Cardiac septum (tissue), 1 donor: ENCODE data around the gene SF3B6. TPM values are rescaled to one million over a fixed set of nuclear protein-coding genes. Genes with fewer than 3 reads are reported as not detected.
"Not testable (repeated sequence)": the region's sequence is repeated elsewhere in the genome, so short reads cannot be mapped to it uniquely, and the experiment has no call there.

Experiments
- DNase-seq: peaks from one replicate; pipeline ENCODE4 v3.0.0-alpha.2; 2020; ENCODE audit warnings: low spot score
- intact Hi-C: fragments of 100-400 bp; cut with DNase I; formaldehyde crosslinking; loops from one replicate; pipeline ENCODE4 v1.14.0; 2022
- long read RNA-seq: library from polyadenylated mRNA; unstranded; transcript quantifications from one replicate; pipeline ENCODE4 v2.0.0, GENCODE V29; 2021
- total RNA-seq: library from RNA; stranded (reverse); fragmentation: NEBNext Ultra II Directional; extraction: Animal tissue kit (Norgen Biotek cat#: 25700); gene quantifications from one replicate; pipeline ENCODE4 v1.2.1, GENCODE V29; 2021
- donor health status: DM: no; HTN: no; CAD: no.

SF3B6 gene
- 53.1 TPM for total RNA-seq
- long read RNA-seq, transcript SF3B6-201 (4 exons, 770 nt) = major isoform, 46 of 51 reads
- long read RNA-seq, partial matches to known transcripts = 3 of 51 reads
- long read RNA-seq, other reads (novel, unspliced or antisense) = 2 of 51 reads

DNA sequence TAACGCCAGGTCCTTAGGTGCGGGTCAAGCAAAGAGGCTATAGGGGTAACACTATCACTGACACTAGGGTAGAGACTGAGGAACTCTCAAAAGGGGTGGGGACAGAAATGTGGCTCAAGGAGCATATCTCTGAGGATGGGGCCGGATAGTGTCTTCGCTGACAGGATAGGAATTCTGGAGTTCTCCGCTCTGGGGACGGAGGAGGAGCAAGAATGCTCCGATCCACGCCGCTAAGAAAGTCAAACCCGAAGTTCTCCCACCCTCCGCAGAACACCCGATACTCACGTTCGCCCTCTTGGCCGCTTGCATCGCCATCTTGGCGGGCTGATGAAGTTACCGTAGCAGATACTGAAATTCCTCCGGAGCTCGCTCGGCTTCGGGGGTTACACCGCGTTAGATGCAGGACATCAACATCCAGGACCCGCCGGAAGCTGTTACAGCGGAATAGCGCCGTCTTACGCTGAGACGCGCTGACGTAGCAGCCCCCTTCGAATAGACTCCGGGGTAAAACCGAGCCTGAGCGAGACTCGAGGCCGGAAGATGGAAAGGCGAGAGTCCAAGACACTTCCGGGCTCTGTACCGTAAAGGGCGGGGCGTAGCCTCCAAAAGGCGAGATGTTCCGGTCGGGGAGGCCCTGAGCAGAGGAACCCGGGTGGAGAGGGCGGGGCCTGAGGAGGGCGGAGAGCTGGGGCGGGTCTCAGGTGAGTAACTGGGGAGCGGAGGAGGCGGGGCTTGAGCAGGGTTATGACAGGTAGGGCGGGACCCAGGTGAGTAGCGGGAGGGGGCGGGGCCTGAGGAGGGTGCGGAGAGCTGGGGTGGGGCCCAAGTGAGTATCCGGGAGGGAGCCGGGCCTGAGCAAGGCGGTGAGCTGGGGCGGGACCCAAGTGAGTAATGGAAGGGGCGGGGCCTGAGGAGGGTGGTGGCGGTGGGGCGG is at the start of gene SF3B6:
Gene SF3B6 (minus strand): TSS at position 412 of the 934 bp plus-strand sequence. CDS start 97 bp downstream, at position 315.
- intact Hi-C loops = loop anchor here (2.0 kb wide), 2 partner anchors 47 to 149 kb away; partner anchors contain the start of genes ATAD2B, FAM228B and PFN4
- DNase-seq = peak; percentile 100

DNA sequence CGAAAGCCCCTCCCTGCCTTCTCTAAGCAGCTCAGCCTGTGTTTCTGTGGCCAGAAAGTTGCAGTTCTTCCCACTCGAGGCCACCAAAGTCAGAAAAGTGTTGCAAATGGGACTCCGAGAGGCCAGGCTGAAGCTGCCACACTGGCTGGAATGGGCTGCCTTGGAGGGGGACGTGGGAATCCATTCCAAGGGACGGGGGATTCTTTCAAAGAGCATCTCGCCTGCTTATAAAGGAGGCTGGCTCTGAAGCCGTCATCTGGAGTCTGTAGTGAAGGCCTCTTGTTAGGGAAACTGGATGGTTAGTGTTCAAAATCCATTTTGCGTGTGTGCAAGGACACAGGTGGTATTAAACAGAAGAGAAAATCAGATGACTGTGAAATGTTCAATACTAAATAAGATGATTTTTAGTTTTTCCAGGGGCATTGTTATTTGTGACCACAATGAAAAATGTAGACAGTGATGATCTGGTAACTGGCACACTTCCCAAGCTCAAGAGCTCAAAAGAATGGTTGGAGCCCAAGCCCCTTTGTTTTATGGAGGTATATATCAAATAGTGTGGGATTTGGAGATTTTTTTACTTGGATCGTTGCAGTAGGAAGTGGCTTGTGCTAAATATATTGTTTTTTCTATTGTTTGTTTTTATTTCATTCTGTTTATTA is 47.9 kb upstream of the SF3B6 start:
- no peak for DNase-seq
- intact Hi-C loops = loop anchor here (2.0 to 5.0 kb wide), 3 partner anchors 39 to 182 kb away; partner anchors contain the start of genes SF3B6, TP53I3 and UBXN2A

DNA sequence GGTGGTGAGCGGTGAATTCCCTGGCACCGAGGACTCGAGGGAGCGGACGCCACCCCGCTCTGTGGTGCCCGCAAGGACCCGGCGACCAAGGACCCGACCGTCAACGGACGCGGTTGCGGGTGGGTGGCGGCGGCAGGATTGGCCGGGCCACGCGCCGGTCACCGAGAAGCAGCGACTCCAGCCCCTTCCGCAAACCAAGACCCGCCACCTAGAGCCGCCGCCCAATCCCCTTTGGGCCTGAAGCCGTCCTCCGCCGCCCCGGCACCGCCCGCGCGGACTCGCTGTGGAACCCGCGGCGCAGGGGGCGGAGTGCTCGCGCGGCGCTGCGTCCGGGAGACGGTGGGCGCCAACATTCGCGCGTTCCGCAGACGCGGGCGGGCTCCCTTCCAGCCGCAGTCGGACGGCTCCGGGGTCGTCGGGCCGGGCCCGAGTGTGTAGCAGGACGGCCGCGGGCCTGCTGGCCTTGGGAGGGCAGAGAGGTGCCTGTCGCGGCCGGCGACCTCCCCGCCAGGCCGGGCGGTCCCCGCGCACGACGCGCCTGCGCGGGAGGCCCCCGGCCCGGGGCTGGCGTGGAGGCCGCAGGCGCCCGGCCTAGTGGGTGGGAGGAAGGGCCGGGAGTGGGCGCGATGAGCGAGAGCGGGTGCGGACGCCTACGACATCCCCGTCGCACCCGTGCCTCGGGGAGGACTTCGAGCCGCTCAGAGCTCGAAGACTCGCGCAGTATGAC is 47.2 kb upstream of the SF3B6 start, which contains the start of the genes FAM228B and PFN4:
Gene FAM228B (plus strand): TSS at position 275 of the 727 bp plus-strand sequence. CDS start 893 bp downstream, outside the sequence.
Gene PFN4 (minus strand): TSS at position 140 of the 727 bp plus-strand sequence. CDS start 799 bp downstream, outside the sequence.
- peak; percentile 96 for DNase-seq
- intact Hi-C loops = loop anchor here (2.0 to 5.0 kb wide), 3 partner anchors 39 to 181 kb away; partner anchors contain the start of genes SF3B6, TP53I3 and UBXN2A

DNA sequence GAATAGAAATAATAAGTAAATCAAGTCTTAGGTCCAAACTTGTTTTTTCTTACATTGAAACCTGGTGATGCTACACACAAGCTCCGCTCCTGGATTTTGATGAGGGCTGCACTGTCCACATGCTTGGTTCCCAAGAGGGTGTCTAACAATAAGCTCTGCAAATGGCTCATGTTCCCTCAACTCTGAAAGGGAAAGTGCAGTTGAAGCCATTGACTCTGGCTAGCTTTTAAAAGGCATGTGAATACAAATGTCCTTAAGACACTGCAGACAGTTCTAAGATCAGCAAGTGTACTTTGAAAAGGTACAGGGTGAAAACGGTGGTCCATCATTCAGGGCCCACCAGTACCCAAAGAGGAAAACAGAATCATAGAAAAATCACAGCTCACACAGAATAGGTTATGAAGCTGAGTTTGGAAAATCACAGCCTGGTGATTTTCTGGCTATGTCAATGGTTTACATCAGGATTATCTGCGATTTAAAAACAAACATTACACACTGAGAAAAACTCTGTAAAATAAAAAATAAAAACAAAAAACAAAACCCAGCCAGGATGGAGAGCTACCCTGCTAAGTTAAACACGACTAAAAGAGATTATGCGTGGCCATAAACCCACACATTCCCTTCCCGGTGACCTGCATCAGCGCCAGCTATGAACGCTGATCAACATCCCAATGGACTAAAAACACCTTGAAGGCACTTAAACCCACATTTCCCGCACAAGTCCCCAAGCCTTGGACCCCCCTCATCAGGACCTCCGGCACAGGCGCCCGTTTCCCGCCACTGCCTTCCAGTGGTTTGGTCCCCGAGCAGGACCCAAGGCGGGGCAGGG is 46.5 kb upstream of the SF3B6 start:
- DNase-seq = no peak
- intact Hi-C loops = loop anchor here (2.0 to 5.0 kb wide), 3 partner anchors 38 to 180 kb away; partner anchors contain the start of genes SF3B6, TP53I3 and UBXN2A

DNA sequence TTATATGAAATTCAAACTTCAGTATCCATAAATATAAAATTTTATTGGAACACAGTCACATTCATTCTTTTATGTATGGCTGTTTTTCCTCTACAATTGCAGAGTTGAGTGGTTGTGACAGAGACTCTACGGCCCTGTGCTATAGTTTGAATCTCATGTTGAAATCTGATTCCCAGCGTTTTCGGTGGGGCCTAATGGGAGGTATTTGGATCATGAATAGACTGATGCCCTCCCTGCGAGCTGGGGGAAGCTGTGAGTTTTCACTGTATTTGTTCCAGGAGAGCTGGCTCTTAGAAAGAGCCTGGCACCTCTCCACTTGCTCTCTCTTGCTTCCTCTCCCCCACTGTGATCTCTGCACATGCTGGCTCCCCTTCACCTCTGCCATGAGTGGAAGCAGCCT is 45.3 kb upstream of the SF3B6 start:
- intact Hi-C loops = loop anchor here (5.0 kb wide), 1 partner anchor 179 kb away; the partner anchor contains the start of gene UBXN2A
- no peak for DNase-seq

DNA sequence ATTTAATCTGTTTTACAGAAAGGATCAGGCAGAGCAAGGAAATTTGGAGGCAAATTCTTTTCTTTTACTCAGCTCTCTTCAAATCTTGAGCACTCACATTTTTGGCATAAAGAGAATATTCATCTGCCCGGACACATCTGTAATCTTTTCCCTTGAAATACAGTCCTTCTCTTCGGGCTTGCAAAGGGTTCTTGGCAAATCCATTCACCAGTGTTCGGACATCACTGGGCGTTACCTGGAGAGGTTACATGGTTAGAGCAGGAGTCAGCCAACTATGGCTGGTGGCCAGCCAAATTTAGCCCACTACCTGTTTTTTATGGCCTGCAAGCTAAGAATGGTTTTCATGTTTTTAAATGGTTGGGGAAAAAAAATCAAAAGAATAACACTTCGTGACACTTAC is 44.9 kb upstream of the SF3B6 start:
- intact Hi-C loops = loop anchor here (5.0 kb wide), 1 partner anchor 179 kb away; the partner anchor contains the start of gene UBXN2A

GRCh38 chr2:24117902-24118301 is 41.8 kb upstream of the SF3B6 start:
- intact Hi-C loops = no loop called here
- no peak for DNase-seq

More for the DNA sequence above, 44.9 kb upstream of the SF3B6 start:
- DNase-seq = no peak

DNA sequence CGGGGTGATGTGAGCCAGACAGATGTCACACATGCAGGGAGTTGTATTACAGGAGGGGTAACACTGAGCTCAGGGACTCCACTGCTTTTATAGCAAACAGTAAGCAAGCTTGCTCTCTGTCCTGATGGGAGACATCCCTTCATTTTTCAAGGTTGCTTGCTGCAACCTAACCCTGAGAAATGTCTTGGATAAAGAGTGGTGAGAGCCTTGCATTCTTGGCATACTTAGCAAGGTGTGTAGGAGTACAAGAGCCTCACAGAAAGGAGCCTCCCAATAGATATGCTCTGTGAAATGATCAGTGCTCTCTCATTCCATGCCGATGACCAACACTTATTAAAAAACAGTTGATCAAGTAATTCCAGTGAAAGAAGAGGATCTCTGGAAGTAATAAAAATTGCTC is 38.9 kb upstream of the SF3B6 start:
- intact Hi-C loops = no loop called here

DNA sequence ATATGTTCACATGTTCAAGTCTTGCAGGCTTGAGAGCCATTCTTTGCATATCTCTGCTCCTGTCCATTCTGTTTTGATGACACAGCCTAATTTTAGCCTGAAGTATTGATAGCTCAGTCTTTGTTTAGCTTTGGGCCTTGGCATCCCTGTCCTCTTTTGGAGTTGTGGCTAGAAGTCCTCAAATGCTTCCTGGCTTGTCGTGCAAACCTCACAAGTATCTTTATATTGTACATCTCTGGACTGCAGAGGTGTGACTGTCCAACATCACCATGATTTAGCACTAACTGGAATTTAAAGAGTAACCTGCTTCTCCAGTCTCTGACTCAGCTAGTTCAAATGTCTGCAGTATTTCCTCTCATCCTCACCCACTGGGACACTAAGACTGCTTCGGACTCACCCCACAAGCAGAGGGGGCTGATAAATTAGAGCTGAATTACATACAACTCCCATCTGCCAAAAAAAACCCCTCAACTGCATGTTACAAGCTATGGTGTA is 35.3 kb upstream of the SF3B6 start:
- intact Hi-C loops = no loop called here
- no peak for DNase-seq

More for the DNA sequence above, 38.9 kb upstream of the SF3B6 start:
- no peak for DNase-seq

DNA sequence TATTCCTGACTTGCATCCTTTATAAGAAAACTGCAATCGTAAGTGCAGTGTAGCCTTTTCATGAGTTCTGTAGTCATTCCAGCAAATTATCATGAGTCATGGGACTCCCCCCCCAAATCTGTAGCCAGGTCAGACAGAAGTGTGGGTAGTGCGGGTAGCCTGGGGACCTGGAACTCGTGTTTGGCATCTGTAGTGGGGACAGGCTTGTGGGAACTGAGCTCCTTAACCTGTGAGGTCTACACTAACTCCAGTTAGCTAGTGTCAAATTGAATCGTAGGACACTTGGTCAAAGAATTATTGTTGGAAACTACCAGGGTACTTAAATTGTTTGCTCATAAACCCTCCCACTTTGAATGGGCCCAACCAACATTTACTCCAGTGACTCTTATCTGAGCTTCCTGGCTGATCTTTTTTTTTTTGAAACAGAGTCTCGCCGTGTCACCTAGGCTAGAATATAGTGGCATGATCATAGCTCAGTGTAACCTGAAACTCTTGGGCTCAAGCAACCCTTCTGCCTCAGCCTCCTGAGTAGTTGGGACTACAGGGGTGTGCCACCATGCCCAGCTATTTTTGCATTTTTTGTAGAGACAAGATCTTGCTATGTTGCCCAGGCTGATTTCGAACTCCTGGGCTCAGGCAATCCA is 34.7 kb upstream of the SF3B6 start:
- intact Hi-C loops = no loop called here
- no peak for DNase-seq

GRCh38 chr2:24109431-24109830 is 33.3 kb upstream of the SF3B6 start:
- intact Hi-C loops, DNase-seq: not testable (repeated sequence)

DNA sequence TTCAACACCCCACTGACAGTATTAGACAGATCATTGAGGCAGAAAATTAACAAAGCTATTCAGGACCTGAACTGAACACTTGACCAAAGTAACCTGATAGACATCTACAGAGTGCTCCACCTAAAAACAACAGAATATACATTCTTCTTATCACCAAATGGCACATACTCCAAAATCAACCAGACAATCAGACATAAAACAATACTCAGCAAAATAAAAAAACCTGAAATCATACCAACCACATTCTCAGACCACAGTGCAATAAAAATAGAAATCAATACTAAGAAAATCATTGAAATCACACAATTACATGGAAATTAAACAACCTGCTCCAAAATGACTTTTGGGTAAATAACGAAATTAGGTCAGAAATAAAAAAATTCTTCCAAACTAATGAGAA is 31.2 kb upstream of the SF3B6 start:
- intact Hi-C loops = no loop called here
- DNase-seq = no peak

GRCh38 chr2:24106786-24107185 is 30.7 kb upstream of the SF3B6 start:
- no peak for DNase-seq
- intact Hi-C loops = no loop called here

- intact Hi-C loops = no loop called here
- no peak for DNase-seq
Measured at GRCh38 chr2:24105816-24106215, 29.7 kb upstream of the SF3B6 start.

DNA sequence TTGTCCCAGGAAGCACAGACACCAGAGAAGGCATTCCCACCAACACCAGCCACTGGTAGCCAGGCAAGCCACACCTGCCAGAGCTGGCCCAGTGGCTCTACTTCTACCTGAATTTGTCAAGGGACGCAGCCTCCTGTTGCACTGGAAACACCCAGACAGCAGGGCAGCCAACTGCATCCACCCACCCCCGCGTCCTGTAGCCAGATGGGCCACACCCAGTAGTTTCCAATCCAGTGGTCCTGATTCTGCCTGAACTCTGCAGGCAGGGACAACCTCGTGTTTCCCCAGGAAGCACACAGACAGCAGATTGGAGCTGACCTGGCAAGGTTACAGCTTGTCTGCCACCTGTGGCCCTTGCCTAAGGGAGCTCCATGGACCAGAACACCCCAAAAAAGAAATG is 28.8 kb upstream of the SF3B6 start:
- DNase-seq = no peak
- intact Hi-C loops = no loop called here

GRCh38 chr2:24104110-24104650 is 28.1 kb upstream of the SF3B6 start:
- DNase-seq = no peak
- intact Hi-C loops = no loop called here

DNA sequence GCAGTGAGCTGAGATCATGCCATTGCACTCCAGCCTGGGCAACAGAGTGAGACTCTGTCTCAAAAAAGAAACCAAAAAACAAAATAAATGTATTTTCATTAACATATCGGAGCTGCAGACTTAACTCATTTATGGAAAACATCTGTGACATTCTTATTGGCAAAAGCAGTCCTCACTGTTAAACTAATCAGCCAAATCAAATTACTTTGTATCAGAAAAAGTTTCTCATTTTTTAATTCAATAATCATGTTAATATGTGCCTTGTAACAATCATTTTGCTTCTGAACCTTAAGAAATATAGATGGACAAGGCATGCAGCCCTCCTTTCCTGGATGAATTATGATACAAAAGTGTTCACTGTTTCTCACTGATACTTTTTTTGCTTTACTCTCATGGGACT is 26.6 kb upstream of the SF3B6 start:
- DNase-seq = no peak
- intact Hi-C loops = no loop called here
